ENCODE results near the gene DERA. TPM values are rescaled to one million over a fixed set of nuclear protein-coding genes. Genes with fewer than 3 reads are reported as not detected.

The DERA gene
- total and polyA plus RNA-seq, 2 of the 13 experiments (the other 11 are each of a cell fraction or from before 2014, with no cell fraction given) = 24.0 to 51.3 TPM

- in situ Hi-C loops (cut with HindIII; ENCODE audit: extremely low pct_ligation_motif_present, low pct_unique_long_range_greater_than_20kb) = no loop called here
- Histone ChIP-seq H3K4me1 (ENCODE audit: insufficient read depth, low read length) (peaks cover 11% of the 10 kb centered on the region; the same call in 1 of the 2 replicates), H3K4me3 (replicated peaks in 1 of 3; ENCODE audit: insufficient read depth in 1 of 3, low read depth in 2 of 3, low read length in 3 of 3) (no peak overlapping the region), H2AFZ (ENCODE audit: low read length) (no peak overlapping the region), H3K27me3 (ENCODE audit: control insufficient read depth in 1 of 2, insufficient read depth in 2 of 2, low read length in 2 of 2) (no peaks in the 10 kb centered on the region), H3K36me3 (replicated peaks in 1 of 2; ENCODE audit: control insufficient read depth in 1 of 2, insufficient read depth in 2 of 2, low read length in 2 of 2) (peaks cover 1 to 12% of the 10 kb centered on the region in 2 experiments; a peak in 2 of 5 replicates), H3K9me3 (ENCODE audit: low read length) (no peaks in the 10 kb centered on the region), H3K4me2 (ENCODE audit: low read depth, low read length) (no peak overlapping the region), H3K9ac (ENCODE audit: insufficient read depth, low read depth, low read length) (no peak overlapping the region), H4K20me1 (ENCODE audit: insufficient read depth, low read length) (no peaks in the 10 kb centered on the region), H3K27ac (ENCODE audit: extremely low read length, insufficient read depth, low read length) (no peak overlapping the region), H3K79me2 (ENCODE audit: insufficient read depth, low read length) (no peaks in the 10 kb centered on the region)
- intact Hi-C loops (cut with micrococcal nuclease; ENCODE audit: unreplicated experiment) = no loop called here
- TF ChIP-seq PREB (CRISPR knock-in tag; IDR thresholded peaks at IDR 0.05) (no peak), ZBED4 (CRISPR knock-in tag; IDR thresholded peaks at IDR 0.05; ENCODE audit: borderline replicate concordance) (no peak), PAX8 (CRISPR knock-in tag; IDR thresholded peaks at IDR 0.05; ENCODE audit: borderline replicate concordance) (no peak), ARID3A (IDR thresholded peaks at IDR 0.05; ENCODE audit: low read depth, low read length) (no peak), ZNF431 (CRISPR knock-in tag; IDR thresholded peaks at IDR 0.05; ENCODE audit: borderline replicate concordance, low read depth) (no peak)
- ChIA-PET POLR2A (no interaction called here), CTCF (ENCODE audit: low intra/inter-chr PET ratio, low total read pairs) (no interaction called here)
- FAIRE-seq (no peak), ATAC-seq (no peak), DNase-seq (ENCODE audit: low spot score) (no peak)
- WGBS (ENCODE audit: low lambda C conversion rate) = 26% methylated on average over 1 of the region's 1 CpG
- no TSS peak for BruUV-seq (replicated peaks)
Observed at GRCh38 chr12:15956010-15956409, 44.9 kb downstream of the DERA start.

Data from HepG2 (cell line).